H1 (cell line): ENCODE results near the gene TRPC4. TPM values are rescaled to one million over a fixed set of nuclear protein-coding genes. Genes with fewer than 3 reads are reported as not detected.

Experiments
- CBX8 ChIP-seq: fragments of 300-800, 300-1000 bp; sonication (generic); IDR thresholded peaks from 2 replicates; pipeline ENCODE4 v1.7.1; 2016; ENCODE audit warnings: low read depth, low read length, borderline replicate concordance
- EP300 ChIP-seq, 2 experiments: IDR thresholded peaks; 1 replicate in 1 of 2; 2 replicates in 1 of 2; pipeline ENCODE4 v1.6.1; 2011 to 2012; ENCODE audit warnings: low read depth in 2 of 2, low read length in 2 of 2, mild to moderate bottlenecking in 2 of 2, borderline replicate concordance in 1 of 2, inconsistent platforms in 1 of 2, moderate library complexity in 1 of 2
- HDAC6 ChIP-seq: IDR thresholded peaks from one replicate; pipeline ENCODE4 v1.7.1; 2012; ENCODE audit warnings: low read depth, mild to moderate bottlenecking, inconsistent platforms, low read length, moderate library complexity
- RFX5 ChIP-seq: IDR thresholded peaks from 2 replicates; pipeline ENCODE4 v1.6.1; 2011; ENCODE audit warnings: low read depth, low read length, improper control_type of control experiment, borderline replicate concordance
- RXRA ChIP-seq: IDR thresholded peaks from 2 replicates; pipeline ENCODE4 v1.6.1; 2011; ENCODE audit warnings: low read depth, mild to moderate bottlenecking, low read length, moderate library complexity; ENCODE audit not compliant: insufficient read depth
- SIN3A ChIP-seq, 2 experiments: IDR thresholded peaks in 1 of 2; conservative IDR thresholded peaks in 1 of 2; 2 replicates each; pipeline ENCODE4 v1.6.1; 2011 to 2012; ENCODE audit warnings: low read length in 2 of 2, improper control_type of control experiment in 1 of 2, low read depth in 1 of 2, mild to moderate bottlenecking in 1 of 2
- SRF ChIP-seq: IDR thresholded peaks from 2 replicates; pipeline ENCODE4 v1.6.1; 2011; ENCODE audit warnings: mild to moderate bottlenecking, low read depth, low read length, moderate library complexity
- polyA plus RNA-seq, 7 experiments: library from polyadenylated mRNA; depleted of rRNA in 3 of 7; stranded (reverse) in 5 of 7; unstranded in 2 of 7; fragments of >200 nt in 5 of 7; fragments of 200-250 nt in 2 of 7; gene quantifications; 1 replicate in 5 of 7; 2 replicates in 1 of 7; 4 replicates in 1 of 7; pipeline versions ENCODE4 v1.2.1 to v1.2.3, GENCODE V29; 2011 to 2013; ENCODE audit warnings: missing spikeins in 2 of 7, mixed read lengths in 2 of 7
- total RNA-seq: library from RNA; stranded (reverse); fragmentation: NEBNext Ultra II Directional; extraction: Animal tissue kit (Norgen Biotek cat#: 25700); gene quantifications from 2 replicates; pipeline ENCODE4 v1.2.1, GENCODE V29; 2021

Gene TRPC4
- total and polyA plus RNA-seq, 2 of the 8 experiments (the other 6 are each of a cell fraction or from before 2014, with no cell fraction given), result 12.3 to 14.7 TPM

- TF ChIP-seq RFX5, result no peak
- no peak for TF ChIP-seq RXRA
- no peak for TF ChIP-seq EP300 (IDR thresholded peaks at IDR 0.05; ENCODE audit: borderline replicate concordance in 1 of 2, low read depth in 2 of 2, low read length in 2 of 2)
- TF ChIP-seq SRF, result no peak
- TF ChIP-seq HDAC6, result no peak
- TF ChIP-seq SIN3A (conservative IDR thresholded peaks at IDR 0.05 in 1 of 2, IDR thresholded peaks at IDR 0.05 in 1 of 2; ENCODE audit: low read depth in 1 of 2, low read length in 2 of 2), result no peak; a peak in 1 of 4 replicates
- no peak for TF ChIP-seq CBX8
Observed at GRCh38 chr13:37869756-37870488, at the start of gene TRPC4 (continued).
